ENCODE results near the gene FBLN1.
"Not testable (repeated sequence)": the region's sequence is repeated elsewhere in the genome, so short reads cannot be mapped to it uniquely, and the experiment has no call there.

Gene FBLN1

DNA sequence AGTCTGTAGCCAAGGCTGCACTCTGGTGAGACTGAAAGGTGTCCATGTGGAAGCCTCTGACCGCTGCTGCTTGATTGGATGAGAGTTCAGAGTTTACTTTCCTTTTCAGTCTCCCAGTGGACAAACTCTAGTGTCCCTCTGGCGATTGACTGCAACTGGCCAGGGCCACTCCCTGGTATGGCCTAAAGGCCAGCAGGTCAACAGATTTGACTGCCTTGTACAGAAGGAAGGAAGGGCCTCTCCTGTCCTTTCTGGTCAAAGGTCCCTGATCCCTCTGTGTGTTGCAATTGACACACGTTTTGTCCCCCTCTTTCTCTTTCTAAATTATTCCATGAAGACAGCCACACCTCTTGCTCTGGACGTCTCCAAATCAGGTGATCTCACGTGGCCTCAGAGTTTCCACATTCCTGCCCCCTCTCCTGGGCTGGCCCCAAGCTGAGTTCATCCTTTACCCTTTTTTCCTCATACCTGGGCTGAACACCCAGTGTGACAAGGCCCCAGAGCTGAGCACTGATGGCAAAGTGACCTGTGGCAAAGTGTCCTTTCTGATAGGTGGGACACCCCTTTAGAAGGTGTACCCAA, 18.7 kb upstream of the FBLN1 start:
- H3K27me3 Mint-ChIP-seq (ENCODE audit: low read depth) = peaks cover 5% of the 10 kb centered on the region
- DNase-seq (ENCODE audit: low spot score) = no peak
- no peak overlapping the region for H3K27ac Mint-ChIP-seq
- H3K36me3 Mint-ChIP-seq (ENCODE audit: low read depth) = no peaks in the 10 kb centered on the region
- no peak overlapping the region for H3K4me3 Mint-ChIP-seq
- no peaks in the 10 kb centered on the region for H3K4me1 Mint-ChIP-seq (ENCODE audit: low read depth)
- peaks cover 7% of the 10 kb centered on the region for H3K9me3 Mint-ChIP-seq

DNA sequence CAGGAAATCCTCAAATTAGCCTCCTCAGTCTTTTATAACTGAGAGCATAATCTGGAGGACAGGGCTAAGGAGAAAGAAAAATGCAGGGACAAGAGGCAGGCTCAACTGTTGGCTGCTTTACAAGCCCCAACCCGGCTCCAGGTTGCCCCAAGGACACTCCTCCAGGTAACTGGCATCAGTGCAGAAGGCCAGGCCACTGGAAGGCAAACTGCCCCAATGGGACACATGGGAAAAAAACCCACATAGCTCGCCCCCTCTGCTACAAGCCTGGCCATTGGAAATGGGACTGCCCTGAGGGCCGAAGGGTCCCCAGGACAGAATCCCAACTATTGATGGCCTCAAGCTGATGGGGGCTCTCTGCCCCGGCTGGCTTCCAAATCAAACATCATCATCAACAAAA, 17.9 kb upstream of the FBLN1 start:
- no peaks in the 10 kb centered on the region for H3K36me3 Mint-ChIP-seq (ENCODE audit: low read depth)
- no peak overlapping the region for H3K27ac Mint-ChIP-seq
- H3K4me1 Mint-ChIP-seq (ENCODE audit: low read depth) = no peaks in the 10 kb centered on the region
- H3K4me3 Mint-ChIP-seq = no peak overlapping the region
- H3K27me3 Mint-ChIP-seq (ENCODE audit: low read depth) = peaks cover 7% of the 10 kb centered on the region
- H3K9me3 Mint-ChIP-seq = peaks cover 7% of the 10 kb centered on the region
- DNase-seq (ENCODE audit: low spot score) = no peak

DNA sequence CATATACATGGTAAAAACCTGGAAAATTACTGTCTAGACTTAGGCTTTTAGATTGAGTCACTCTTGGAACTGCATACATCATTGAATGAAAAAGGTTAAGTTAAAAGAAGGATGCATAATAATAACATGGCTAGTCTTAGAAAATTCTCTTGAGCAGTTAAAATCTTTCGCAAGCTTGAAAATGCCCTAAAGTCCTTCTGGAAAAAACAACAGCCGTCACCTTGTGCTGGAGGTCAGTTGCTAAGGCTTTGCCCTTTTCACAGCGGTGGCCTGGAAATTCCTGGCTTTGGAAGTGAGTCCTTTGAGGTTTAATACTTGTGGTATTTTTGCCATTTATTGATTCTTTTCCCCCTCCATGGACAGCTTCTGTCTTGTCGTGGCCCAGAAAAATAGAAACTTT, 17.4 kb upstream of the FBLN1 start:
- Mint-ChIP-seq H3K9me3 (peaks cover 7% of the 10 kb centered on the region), H3K27me3 (ENCODE audit: low read depth) (peaks cover 7% of the 10 kb centered on the region), H3K36me3 (ENCODE audit: low read depth) (no peaks in the 10 kb centered on the region), H3K4me1 (ENCODE audit: low read depth) (no peaks in the 10 kb centered on the region), H3K4me3 (no peak overlapping the region), H3K27ac (no peak overlapping the region)
- no peak for DNase-seq (ENCODE audit: low spot score)

DNA sequence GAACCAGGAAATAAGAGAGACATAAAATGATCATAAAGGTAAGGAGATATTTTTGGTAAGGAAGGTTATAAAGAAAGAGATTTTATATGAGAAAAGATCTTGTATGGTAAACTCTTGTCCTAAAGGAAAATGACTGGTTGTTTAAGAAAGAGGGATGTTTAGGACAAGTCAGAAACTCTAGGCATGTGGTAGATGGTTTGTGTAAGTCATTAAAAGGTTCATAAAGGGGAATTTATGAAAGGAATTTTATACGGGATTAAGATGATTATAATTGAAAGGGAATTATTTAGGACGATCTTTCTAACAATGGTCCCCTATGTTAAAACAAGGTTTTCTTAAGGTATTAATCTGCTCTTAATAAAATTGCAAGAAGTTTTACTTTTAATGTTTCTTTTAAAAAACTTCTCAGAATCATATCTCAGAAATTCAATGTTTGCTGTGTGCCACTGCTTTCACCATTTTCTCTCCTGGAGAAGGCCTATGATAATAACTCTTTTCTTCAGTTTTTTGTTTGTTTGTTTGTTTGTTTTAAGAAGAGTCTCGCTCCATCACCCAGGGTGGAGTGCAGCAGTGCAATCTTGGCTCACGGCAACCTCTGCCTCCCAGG, 13.8 kb upstream of the FBLN1 start:
- Mint-ChIP-seq H3K4me1 (ENCODE audit: low read depth) (no peaks in the 10 kb centered on the region), H3K27me3 (ENCODE audit: low read depth) (peaks cover 9% of the 10 kb centered on the region), H3K4me3 (no peak overlapping the region), H3K36me3 (ENCODE audit: low read depth) (no peaks in the 10 kb centered on the region), H3K27ac (no peak overlapping the region), H3K9me3 (peaks cover 4% of the 10 kb centered on the region)
- DNase-seq (ENCODE audit: low spot score) = no peak

DNA sequence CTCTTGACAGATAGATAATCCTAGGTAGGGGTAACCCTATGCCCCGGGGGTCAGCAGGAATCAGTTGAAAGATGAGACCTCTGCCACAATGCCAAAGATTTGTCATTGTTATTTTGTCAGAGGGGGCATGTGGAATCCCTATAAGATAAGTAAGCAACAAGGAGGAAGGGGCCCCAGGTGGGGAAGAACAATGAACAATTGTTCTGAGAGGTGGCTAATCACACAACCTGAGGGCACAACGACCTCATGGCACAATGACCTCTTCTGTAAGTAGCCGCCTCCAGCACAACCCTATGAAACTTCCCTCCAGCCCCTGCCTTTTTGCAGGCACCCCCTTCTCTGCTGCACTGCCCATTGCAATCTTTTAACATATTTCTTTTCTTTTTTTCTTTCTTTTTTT, 11.8 kb upstream of the FBLN1 start:
- no peaks in the 10 kb centered on the region for H3K4me1 Mint-ChIP-seq (ENCODE audit: low read depth)
- DNase-seq (ENCODE audit: low spot score) = no peak
- no peaks in the 10 kb centered on the region for H3K36me3 Mint-ChIP-seq (ENCODE audit: low read depth)
- H3K9me3 Mint-ChIP-seq = peaks cover 4% of the 10 kb centered on the region
- H3K4me3 Mint-ChIP-seq = no peak overlapping the region
- peaks cover 9% of the 10 kb centered on the region for H3K27me3 Mint-ChIP-seq (ENCODE audit: low read depth)
- H3K27ac Mint-ChIP-seq = no peak overlapping the region

DNA sequence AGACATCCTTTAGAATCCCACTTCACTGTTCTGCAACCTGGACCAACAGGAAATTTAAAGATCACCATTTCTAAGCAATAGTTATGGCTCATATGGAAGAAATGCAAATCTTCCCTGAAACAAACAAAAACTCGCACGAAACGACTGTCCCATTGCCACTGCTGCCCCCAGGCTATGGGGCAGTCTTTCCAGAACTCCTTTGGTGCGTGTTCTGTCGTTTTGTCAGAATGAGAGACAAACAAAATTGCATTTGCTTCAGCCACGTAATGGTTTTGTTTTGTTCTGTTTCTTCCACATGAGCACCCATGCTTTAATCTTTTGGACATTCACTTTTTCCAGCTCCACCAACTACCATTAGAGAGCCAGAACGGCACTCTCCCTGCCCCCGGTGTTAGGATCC, 10.8 kb upstream of the FBLN1 start:
- Mint-ChIP-seq H3K36me3 (ENCODE audit: low read depth) (no peaks in the 10 kb centered on the region), H3K9me3 (peaks cover 4% of the 10 kb centered on the region), H3K27ac (no peak overlapping the region), H3K27me3 (ENCODE audit: low read depth) (peaks cover 9% of the 10 kb centered on the region), H3K4me1 (ENCODE audit: low read depth) (no peaks in the 10 kb centered on the region), H3K4me3 (no peak overlapping the region)
- no peak for DNase-seq (ENCODE audit: low spot score)

DNA sequence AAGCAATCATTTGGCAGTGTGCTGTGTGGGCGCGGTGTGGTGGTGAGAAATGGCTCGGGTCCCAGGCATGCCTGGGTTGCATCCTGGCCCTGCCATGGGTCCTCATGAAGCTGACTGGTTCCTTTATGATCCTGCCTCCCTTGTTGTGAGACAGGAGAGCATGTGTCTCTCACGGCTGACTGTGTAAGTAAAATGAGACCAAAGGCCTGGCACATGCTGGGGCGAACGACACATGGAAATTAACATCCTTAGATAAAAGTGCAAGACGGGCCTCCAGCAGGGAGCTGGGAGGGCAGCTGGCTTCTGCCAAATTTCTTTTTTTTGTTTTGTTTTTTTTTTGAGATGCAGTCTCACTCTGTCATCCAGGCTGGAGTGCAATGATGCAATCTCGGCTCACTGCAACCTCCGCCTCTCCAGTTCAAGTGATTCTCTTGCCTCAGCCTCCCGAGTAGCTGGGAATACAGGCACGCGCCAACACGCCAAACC, 9.4 kb upstream of the FBLN1 start:
- H3K27ac Mint-ChIP-seq = no peak overlapping the region

DNA sequence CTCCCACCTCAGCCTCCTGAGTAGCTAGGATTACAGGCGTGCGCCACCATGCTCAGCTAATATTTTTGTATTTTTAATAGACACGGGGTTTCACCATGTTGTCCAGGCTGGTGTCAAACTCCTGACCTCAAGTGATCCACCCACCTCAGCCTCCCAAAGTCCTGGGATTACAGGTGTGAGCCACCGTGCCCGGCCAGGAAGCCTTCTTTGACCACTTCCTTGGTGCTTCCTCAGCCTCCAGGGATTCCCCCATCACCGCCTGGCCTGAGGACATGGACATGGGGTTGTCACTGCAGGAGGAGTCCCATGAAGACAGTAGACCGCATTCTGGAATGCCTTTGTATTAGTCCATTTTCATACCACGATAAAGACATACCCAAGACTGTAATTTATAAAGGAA, 8.4 kb upstream of the FBLN1 start:
- H3K4me3 Mint-ChIP-seq; H3K27ac Mint-ChIP-seq; DNase-seq (ENCODE audit: low spot score); H3K4me1 Mint-ChIP-seq (ENCODE audit: low read depth); H3K36me3 Mint-ChIP-seq (ENCODE audit: low read depth); H3K9me3 Mint-ChIP-seq: not testable (repeated sequence)
- H3K27me3 Mint-ChIP-seq (ENCODE audit: low read depth) = peaks cover 10% of the 10 kb centered on the region

More for the DNA sequence above, 9.4 kb upstream of the FBLN1 start:
- peaks cover 4% of the 10 kb centered on the region for H3K9me3 Mint-ChIP-seq
- DNase-seq (ENCODE audit: low spot score) = no peak
- H3K27me3 Mint-ChIP-seq (ENCODE audit: low read depth) = peaks cover 10% of the 10 kb centered on the region
- no peak overlapping the region for H3K4me3 Mint-ChIP-seq
- H3K36me3 Mint-ChIP-seq (ENCODE audit: low read depth) = no peaks in the 10 kb centered on the region
- H3K4me1 Mint-ChIP-seq (ENCODE audit: low read depth) = no peaks in the 10 kb centered on the region

DNA sequence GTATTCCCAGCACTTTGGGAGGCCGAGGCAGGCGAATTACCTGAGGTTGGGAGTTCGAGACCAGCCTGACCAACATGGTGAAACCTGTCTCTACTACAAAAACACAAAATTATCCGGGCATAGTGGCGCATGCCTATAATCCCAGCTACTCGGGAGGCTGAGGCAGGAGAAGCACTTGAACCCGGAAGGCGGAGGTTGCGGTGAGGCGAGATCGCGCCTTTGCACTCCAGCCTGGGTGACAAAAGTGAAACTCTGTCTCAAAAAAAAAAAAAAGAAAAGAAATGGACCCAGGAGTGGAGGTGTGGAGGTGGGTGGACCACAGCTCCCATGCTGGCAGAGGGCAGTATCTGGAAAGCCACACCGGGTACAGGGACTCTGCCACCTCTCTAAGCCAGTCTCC, 7.1 kb upstream of the FBLN1 start:
- H3K4me1 Mint-ChIP-seq (ENCODE audit: low read depth); H3K4me3 Mint-ChIP-seq; DNase-seq (ENCODE audit: low spot score); H3K27ac Mint-ChIP-seq; H3K9me3 Mint-ChIP-seq; H3K36me3 Mint-ChIP-seq (ENCODE audit: low read depth): not testable (repeated sequence)
- H3K27me3 Mint-ChIP-seq (ENCODE audit: low read depth) = peaks cover 14% of the 10 kb centered on the region

DNA sequence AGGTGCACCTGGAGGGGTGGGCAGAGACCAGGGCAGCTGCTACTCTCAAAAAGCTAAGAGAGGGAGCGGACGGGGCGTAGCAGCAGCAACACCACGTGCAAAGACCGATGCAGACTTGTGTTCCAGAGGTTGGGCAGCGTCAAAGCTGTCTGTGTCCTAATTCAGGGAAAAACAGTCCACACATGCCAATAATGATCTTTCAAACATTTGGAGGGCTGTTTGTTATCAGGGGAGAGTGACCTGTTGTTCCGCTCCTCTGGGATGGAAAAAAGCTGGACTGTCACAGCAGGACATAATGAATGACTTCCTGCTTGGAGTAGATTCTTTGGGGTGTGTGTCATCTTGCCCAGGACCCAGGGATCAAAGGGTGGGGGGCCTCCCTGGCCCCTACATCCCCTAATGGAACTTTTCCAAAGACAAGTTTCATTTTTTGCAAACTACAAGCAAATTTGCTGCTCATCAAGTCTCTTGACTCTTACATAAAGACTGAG, 6.2 kb upstream of the FBLN1 start:
- Mint-ChIP-seq H3K36me3 (ENCODE audit: low read depth) (no peaks in the 10 kb centered on the region), H3K4me1 (ENCODE audit: low read depth) (no peaks in the 10 kb centered on the region), H3K9me3 (no peaks in the 10 kb centered on the region), H3K4me3 (no peak overlapping the region), H3K27me3 (ENCODE audit: low read depth) (peaks cover 17% of the 10 kb centered on the region), H3K27ac (no peak overlapping the region)
- DNase-seq (ENCODE audit: low spot score) = no peak

DNA sequence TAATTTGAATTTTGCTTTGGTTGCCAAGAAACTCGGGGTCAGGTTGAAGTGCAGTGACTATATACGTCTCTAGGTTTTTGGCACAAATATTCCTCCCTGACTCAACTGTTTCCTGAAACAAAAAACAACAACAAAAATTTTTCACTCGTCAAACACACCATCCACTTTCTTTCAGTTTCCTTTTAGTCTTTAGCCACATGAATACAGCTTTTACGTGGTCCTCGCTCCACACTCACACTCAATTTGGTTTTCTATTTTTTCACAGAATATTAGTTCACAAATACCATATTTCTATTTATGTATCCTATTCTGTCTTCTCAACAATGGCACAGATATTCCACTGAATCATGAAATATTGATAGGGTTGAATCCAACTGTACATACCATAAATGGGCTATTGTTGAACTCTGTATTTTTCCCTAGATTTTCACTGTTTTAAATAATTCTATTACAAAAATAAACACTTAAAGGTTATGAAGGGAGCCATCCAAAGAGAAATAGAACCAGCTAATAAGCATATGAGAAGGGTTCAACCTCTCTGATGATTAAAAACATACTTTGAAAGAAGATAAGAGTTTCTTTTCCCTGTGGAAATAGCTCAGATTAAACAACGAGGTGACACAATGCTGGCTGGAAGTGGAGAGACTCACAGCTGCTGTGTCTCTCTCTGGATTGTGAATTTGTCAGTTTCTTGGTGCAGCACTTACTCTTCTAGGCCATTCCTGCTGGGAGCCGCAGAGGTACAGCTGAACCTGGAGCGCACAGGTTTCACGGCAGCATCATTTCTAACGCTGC, 5.1 kb upstream of the FBLN1 start:
- Mint-ChIP-seq H3K36me3 (ENCODE audit: low read depth) (no peaks in the 10 kb centered on the region), H3K27ac (no peak overlapping the region), H3K4me1 (ENCODE audit: low read depth) (no peaks in the 10 kb centered on the region), H3K27me3 (ENCODE audit: low read depth) (peaks cover 17% of the 10 kb centered on the region), H3K4me3 (no peak overlapping the region), H3K9me3 (no peaks in the 10 kb centered on the region)
- DNase-seq (ENCODE audit: low spot score) = no peak

DNA sequence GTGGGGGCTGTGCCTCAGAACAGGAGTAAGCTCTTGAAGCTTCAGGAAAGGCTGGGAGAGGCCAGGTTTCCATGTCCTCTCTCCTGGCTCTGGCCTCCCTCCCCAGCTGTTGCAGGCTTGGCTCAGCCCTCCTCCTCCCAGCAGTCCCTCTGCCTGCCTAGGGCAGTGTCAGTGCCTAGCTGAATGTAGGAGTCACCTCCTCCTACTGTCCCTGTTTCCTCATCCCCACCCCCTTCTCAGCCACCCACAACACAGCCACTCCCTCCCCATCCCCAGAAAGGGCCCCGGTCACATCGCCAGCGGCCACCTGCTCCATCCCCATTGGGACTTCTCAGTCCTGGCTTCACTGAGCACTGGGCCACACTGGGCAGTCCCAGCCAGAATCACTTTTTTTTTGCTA, 2.9 kb upstream of the FBLN1 start:
- peaks cover 31% of the 10 kb centered on the region for H3K27me3 Mint-ChIP-seq (ENCODE audit: low read depth)
- no peak overlapping the region for H3K27ac Mint-ChIP-seq
- H3K4me1 Mint-ChIP-seq (ENCODE audit: low read depth) = no peaks in the 10 kb centered on the region
- no peak for DNase-seq (ENCODE audit: low spot score)
- no peaks in the 10 kb centered on the region for H3K9me3 Mint-ChIP-seq
- H3K36me3 Mint-ChIP-seq (ENCODE audit: low read depth) = no peaks in the 10 kb centered on the region
- no peak overlapping the region for H3K4me3 Mint-ChIP-seq

DNA sequence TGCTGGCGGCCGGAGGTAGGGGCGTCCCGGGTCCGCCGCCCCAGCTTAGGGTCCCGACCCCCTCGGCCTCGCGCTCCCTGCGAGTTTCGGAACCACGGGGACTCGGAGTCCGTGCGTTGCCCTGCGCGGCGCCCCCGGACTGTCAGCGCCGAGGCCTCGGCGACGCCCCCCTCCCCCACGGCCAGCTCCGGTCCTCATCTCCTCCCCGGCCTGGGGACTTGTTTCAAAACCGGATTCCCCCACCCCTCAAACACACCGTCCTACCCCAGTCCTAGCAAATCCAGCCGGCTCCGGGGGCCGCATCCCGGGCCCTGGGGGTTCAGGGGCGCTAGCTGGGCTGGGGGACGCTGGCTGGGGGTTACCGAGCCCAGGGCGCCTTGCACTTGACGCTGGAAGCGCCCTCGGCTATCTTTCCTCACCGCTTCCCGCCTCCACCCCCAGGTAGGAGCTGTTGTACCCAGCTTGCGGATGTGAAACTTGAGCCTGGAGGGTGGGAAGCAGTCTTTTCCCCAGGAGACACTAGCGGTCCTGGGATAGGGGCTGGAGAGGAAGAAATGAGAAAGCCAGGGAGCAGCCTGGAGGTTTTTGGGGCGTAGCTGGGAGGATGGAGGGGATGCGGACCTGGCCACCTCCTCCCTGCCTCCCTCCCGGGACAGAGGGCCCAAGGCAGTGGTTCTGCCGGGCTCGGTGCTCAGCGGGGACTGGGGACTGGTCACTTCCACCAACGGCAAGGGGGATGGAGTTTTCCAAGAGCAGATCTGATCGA, 550 bp downstream of the FBLN1 start:
- DNase-seq (ENCODE audit: low spot score) = no peak
- no peaks in the 10 kb centered on the region for H3K4me1 Mint-ChIP-seq (ENCODE audit: low read depth)
- no peaks in the 10 kb centered on the region for H3K36me3 Mint-ChIP-seq (ENCODE audit: low read depth)
- H3K27me3 Mint-ChIP-seq (ENCODE audit: low read depth) = peaks cover 35% of the 10 kb centered on the region
- no peak overlapping the region for H3K4me3 Mint-ChIP-seq
- no peaks in the 10 kb centered on the region for H3K9me3 Mint-ChIP-seq
- no peak overlapping the region for H3K27ac Mint-ChIP-seq
